ENCODE results near the gene CCDC3. TPM values are rescaled to one million over a fixed set of nuclear protein-coding genes. Genes with fewer than 3 reads are reported as not detected.
A peak's percentile ranks its signal among the peaks of the same experiment; 100 is the strongest.

Gene CCDC3
- total RNA-seq, 1 experiment from 2014 or later, result not detected

DNA sequence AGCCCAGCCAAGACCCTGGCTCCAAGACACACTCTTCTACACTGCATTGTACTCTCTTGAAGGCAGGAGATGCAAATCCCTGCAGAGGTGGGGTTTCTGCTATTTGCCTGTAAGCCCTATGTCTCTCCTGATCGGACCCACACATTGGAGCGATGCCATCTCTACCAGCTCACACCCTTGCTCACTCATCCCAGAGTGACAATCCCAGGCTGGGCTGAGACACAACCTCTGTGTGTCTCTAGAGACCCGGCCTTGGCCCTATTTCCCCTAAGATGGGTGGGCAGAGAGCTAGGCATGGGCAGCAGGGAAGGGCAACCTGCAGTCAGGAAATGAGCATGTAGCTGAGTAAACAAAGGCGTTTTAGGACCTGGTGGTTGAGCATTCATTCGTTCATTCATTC lies 25.6 kb downstream of the CCDC3 start:
- no peaks in the 10 kb centered on the region for H3K36me3 Mint-ChIP-seq (ENCODE audit: insufficient read depth, unreplicated experiment)
- no peaks in the 10 kb centered on the region for H3K27me3 Mint-ChIP-seq (ENCODE audit: insufficient read depth, unreplicated experiment)
- TF ChIP-seq, protein P1, sequence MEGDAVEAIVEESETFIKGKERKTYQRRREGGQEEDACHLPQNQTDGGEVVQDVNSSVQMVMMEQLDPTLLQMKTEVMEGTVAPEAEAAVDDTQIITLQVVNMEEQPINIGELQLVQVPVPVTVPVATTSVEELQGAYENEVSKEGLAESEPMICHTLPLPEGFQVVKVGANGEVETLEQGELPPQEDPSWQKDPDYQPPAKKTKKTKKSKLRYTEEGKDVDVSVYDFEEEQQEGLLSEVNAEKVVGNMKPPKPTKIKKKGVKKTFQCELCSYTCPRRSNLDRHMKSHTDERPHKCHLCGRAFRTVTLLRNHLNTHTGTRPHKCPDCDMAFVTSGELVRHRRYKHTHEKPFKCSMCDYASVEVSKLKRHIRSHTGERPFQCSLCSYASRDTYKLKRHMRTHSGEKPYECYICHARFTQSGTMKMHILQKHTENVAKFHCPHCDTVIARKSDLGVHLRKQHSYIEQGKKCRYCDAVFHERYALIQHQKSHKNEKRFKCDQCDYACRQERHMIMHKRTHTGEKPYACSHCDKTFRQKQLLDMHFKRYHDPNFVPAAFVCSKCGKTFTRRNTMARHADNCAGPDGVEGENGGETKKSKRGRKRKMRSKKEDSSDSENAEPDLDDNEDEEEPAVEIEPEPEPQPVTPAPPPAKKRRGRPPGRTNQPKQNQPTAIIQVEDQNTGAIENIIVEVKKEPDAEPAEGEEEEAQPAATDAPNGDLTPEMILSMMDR (IDR thresholded peaks at IDR 0.05; ENCODE audit: unreplicated experiment), result no peak
- POLR2A ChIA-PET, result no interaction called here
- no peak for DNase-seq (ENCODE audit: unreplicated experiment)
- no peak overlapping the region for H3K27ac Mint-ChIP-seq (ENCODE audit: low read depth, unreplicated experiment)
- no peaks in the 10 kb centered on the region for H3K9me3 Mint-ChIP-seq (ENCODE audit: unreplicated experiment)
- no TSS peak for BruUV-seq (replicated peaks)
- no peaks in the 10 kb centered on the region for H3K4me1 Mint-ChIP-seq (ENCODE audit: insufficient read depth, unreplicated experiment)
- no peak overlapping the region for H3K4me3 Mint-ChIP-seq (ENCODE audit: unreplicated experiment)
- intact Hi-C loops (cut with micrococcal nuclease), result no loop called here
- CTCF ChIA-PET, result interaction anchor here (0.7 to 1.8 kb wide), 3 partner anchors 17 to 99 kb away, joined by 3 to 5 read pairs (median 3); no protein-coding TSS in a partner anchor

GRCh38 chr10:12975266-12975665 lies 26.2 kb downstream of the CCDC3 start:
- POLR2A ChIA-PET, result no interaction called here
- peak; percentile 26 for DNase-seq (ENCODE audit: unreplicated experiment)
- intact Hi-C loops (cut with micrococcal nuclease), result no loop called here

DNA sequence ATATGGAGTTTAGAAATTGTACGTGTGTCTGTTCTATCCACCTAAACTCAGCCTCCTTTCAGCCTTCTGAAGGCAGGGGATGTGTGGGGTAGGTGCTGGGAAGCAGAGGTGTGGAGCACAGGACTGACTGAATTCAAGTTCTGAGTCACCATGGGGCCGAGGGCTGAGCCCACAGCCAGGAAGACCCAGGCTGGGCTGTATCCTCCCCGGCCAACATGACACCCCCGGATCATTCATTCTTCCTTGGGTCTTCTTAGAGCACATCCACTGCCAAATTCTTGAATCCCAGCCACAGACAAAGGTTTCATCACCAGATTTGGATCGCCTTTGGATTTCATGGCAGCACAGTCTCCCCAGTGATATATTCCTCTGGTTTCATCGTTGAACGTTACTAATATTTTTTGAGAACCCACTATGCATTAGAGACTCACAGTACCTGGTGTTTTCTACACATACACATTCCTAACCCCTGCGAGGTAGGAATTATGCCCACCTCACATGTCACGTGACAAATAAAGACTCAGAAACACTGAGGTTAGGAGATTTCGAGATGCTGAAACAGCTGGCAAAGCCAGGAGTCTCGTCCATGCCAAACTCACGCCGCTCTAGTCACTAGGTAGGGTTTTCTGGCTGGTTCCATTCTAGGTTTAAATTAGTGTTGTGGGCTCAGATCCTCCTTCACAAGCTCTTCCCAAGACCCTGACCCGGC lies 26.9 kb downstream of the CCDC3 start:
- intact Hi-C loops (cut with micrococcal nuclease), result no loop called here
- Mint-ChIP-seq H3K4me3 (ENCODE audit: unreplicated experiment) (no peak overlapping the region), H3K9me3 (ENCODE audit: unreplicated experiment) (no peaks in the 10 kb centered on the region), H3K27ac (ENCODE audit: low read depth, unreplicated experiment) (no peak overlapping the region), H3K4me1 (ENCODE audit: insufficient read depth, unreplicated experiment) (no peaks in the 10 kb centered on the region), H3K27me3 (ENCODE audit: insufficient read depth, unreplicated experiment) (no peaks in the 10 kb centered on the region), H3K36me3 (ENCODE audit: insufficient read depth, unreplicated experiment) (no peaks in the 10 kb centered on the region)
- POLR2A ChIA-PET, result no interaction called here
- CTCF ChIA-PET, result interaction anchor here (0.6 kb wide), 1 partner anchor 74 kb away, joined by 3 read pairs; no protein-coding TSS in a partner anchor
- DNase-seq (ENCODE audit: unreplicated experiment), result no peak
- TF ChIP-seq, protein P1 (IDR thresholded peaks at IDR 0.05; ENCODE audit: unreplicated experiment), result no peak
- BruUV-seq (replicated peaks), result no TSS peak

More at GRCh38 chr10:12975266-12975665, 26.2 kb downstream of the CCDC3 start:
- H3K4me3 Mint-ChIP-seq (ENCODE audit: unreplicated experiment), result no peak overlapping the region
- no TSS peak for BruUV-seq (replicated peaks)
- CTCF ChIA-PET, result no interaction called here
- H3K27ac Mint-ChIP-seq (ENCODE audit: low read depth, unreplicated experiment), result no peak overlapping the region
- TF ChIP-seq, protein P1 (IDR thresholded peaks at IDR 0.05; ENCODE audit: unreplicated experiment), result peak; percentile 24
- no peaks in the 10 kb centered on the region for H3K36me3 Mint-ChIP-seq (ENCODE audit: insufficient read depth, unreplicated experiment)
- H3K9me3 Mint-ChIP-seq (ENCODE audit: unreplicated experiment), result no peaks in the 10 kb centered on the region
- no peaks in the 10 kb centered on the region for H3K4me1 Mint-ChIP-seq (ENCODE audit: insufficient read depth, unreplicated experiment)
- H3K27me3 Mint-ChIP-seq (ENCODE audit: insufficient read depth, unreplicated experiment), result no peaks in the 10 kb centered on the region

GRCh38 chr10:12974078-12974477 lies 27.4 kb downstream of the CCDC3 start:
- CTCF ChIA-PET, result no interaction called here
- H3K4me3 Mint-ChIP-seq (ENCODE audit: unreplicated experiment), result no peak overlapping the region
- POLR2A ChIA-PET, result no interaction called here
- H3K4me1 Mint-ChIP-seq (ENCODE audit: insufficient read depth, unreplicated experiment), result no peaks in the 10 kb centered on the region
- H3K27me3 Mint-ChIP-seq (ENCODE audit: insufficient read depth, unreplicated experiment), result no peaks in the 10 kb centered on the region
- H3K27ac Mint-ChIP-seq (ENCODE audit: low read depth, unreplicated experiment), result no peak overlapping the region
- TF ChIP-seq, protein P1 (IDR thresholded peaks at IDR 0.05; ENCODE audit: unreplicated experiment), result no peak
- intact Hi-C loops (cut with micrococcal nuclease), result no loop called here
- H3K9me3 Mint-ChIP-seq (ENCODE audit: unreplicated experiment), result no peaks in the 10 kb centered on the region
- no peaks in the 10 kb centered on the region for H3K36me3 Mint-ChIP-seq (ENCODE audit: insufficient read depth, unreplicated experiment)
- DNase-seq (ENCODE audit: unreplicated experiment), result no peak
- no TSS peak for BruUV-seq (replicated peaks)

Measured in MCF 10A (cell line).